22Rv1 (cell line): ENCODE data around the gene CMIP.

Experiments
- ZFX ChIP-seq: fragments of 450-650 bp; IDR thresholded peaks from 2 replicates; pipeline ENCODE4 v1.6.1; 2017; ENCODE audit warnings: antibody characterized with exemption, borderline replicate concordance
- TF ChIP-seq, protein P1 (sequence below): fragments of 450-650 bp; IDR thresholded peaks from 2 replicates; pipeline ENCODE4 v1.5.1; 2017; ENCODE audit warnings: mild to moderate bottlenecking

DNA sequence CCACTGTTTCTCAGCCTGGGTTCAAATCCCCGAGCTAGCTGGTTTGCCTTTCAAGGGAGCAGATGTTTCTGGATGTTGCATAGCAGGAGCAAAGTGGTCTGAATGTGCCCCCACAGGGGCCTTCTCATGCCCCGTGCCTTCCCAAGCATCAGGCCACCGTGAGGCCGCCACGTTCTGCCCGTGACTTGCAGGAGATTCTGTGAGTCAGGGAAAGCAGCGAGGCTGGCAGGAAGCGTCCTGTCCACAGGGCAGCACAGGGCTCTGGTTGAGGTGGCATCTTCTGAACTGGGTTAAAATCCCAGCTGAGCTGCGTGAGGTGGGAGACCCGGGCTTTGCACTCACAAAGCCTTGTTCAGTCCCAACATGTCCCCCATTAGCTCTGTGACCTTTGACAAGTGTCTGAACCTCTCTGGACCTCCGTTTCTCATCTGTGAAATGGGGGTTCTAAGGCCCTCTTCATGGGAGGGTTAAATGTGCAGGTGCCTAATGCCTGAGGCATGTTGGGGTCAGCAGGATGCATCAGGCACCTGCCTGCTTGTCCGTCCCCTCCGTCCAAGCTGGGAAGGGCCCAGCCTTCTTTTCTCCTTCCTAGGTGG lies 239.7 kb downstream of the CMIP start:
- TF ChIP-seq, protein P1, sequence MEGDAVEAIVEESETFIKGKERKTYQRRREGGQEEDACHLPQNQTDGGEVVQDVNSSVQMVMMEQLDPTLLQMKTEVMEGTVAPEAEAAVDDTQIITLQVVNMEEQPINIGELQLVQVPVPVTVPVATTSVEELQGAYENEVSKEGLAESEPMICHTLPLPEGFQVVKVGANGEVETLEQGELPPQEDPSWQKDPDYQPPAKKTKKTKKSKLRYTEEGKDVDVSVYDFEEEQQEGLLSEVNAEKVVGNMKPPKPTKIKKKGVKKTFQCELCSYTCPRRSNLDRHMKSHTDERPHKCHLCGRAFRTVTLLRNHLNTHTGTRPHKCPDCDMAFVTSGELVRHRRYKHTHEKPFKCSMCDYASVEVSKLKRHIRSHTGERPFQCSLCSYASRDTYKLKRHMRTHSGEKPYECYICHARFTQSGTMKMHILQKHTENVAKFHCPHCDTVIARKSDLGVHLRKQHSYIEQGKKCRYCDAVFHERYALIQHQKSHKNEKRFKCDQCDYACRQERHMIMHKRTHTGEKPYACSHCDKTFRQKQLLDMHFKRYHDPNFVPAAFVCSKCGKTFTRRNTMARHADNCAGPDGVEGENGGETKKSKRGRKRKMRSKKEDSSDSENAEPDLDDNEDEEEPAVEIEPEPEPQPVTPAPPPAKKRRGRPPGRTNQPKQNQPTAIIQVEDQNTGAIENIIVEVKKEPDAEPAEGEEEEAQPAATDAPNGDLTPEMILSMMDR, result no peak
- no peak for TF ChIP-seq ZFX
